SU-DHL-6 (cell line): ENCODE results near the gene ZMIZ1.

ENCODE experiments used
- EZH2phosphoT487 ChIP-seq: fragments of 200-600 bp; sonication (generic), shearing (Covaris generic); conservative IDR thresholded peaks from 2 replicates; pipeline ENCODE4 v1.6.1; 2018; ENCODE audit warnings: mild to moderate bottlenecking, antibody characterized with exemption, low read length, moderate library complexity, mixed read lengths
- TF ChIP-seq, protein P1 (sequence below): fragments of 200-600 bp; sonication (generic); IDR thresholded peaks from one replicate; pipeline ENCODE4 v1.5.1; 2017; ENCODE audit warnings: antibody characterized with exemption, mild to moderate bottlenecking, low read length, moderate library complexity; ENCODE audit not compliant: insufficient read depth, poor library complexity, severe bottlenecking

DNA sequence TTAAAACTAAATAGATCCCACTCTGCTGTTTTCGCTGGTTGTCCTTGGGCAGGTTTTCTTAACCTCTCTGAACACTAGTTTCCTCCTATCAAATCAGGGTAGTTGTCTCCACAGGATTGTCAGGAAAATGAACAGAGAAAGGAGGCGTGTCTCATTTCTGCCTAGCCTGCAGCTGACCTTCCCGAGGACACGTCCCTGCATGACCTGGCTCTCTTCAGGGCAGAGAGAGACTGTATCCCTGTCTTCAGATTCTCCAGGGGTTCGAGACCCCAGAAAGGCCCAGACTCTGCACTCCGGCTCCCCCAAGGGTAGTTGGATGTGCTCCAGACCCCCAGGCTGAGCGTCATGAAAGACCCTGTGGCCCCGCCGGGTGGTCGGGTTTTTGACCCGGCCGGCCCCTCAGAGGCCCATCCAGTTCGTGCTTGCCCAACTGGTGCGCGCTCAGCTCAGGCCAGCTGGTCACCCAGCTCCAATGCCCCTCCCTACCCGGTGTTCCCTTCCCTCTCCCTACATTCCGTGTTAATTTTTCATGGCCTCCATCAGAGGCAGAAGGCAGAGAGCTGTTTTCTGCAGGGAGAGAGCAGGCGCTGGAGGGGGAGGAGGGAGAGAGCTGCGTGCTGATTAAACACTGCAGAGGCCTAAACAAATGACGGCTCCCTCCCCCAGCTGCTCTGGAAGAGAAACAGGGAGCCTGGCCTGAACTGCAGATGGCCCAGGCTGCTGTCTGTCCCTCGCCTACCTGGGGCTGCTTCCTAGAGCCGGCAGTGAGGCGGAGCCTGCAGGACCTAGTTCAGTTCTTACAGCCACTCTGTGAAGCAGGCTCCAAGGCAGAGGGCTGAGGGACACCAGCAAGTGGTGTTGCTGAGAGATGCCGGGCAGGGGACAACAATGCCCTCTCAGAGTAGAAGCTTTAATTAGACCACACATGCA lies 192.3 kb downstream of the ZMIZ1 start:
- TF ChIP-seq, protein P1, sequence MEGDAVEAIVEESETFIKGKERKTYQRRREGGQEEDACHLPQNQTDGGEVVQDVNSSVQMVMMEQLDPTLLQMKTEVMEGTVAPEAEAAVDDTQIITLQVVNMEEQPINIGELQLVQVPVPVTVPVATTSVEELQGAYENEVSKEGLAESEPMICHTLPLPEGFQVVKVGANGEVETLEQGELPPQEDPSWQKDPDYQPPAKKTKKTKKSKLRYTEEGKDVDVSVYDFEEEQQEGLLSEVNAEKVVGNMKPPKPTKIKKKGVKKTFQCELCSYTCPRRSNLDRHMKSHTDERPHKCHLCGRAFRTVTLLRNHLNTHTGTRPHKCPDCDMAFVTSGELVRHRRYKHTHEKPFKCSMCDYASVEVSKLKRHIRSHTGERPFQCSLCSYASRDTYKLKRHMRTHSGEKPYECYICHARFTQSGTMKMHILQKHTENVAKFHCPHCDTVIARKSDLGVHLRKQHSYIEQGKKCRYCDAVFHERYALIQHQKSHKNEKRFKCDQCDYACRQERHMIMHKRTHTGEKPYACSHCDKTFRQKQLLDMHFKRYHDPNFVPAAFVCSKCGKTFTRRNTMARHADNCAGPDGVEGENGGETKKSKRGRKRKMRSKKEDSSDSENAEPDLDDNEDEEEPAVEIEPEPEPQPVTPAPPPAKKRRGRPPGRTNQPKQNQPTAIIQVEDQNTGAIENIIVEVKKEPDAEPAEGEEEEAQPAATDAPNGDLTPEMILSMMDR = no peak
- TF ChIP-seq EZH2phosphoT487 = no peak
